Neural progenitor cell (in vitro differentiated cells): ENCODE results near the gene PRDM7. TPM values are rescaled to one million over a fixed set of nuclear protein-coding genes. Genes with fewer than 3 reads are reported as not detected.

Experiments
- DNase-seq: peaks from one replicate; pipeline ENCODE4 v3.0.0-alpha.2; 2016; ENCODE audit warnings: low spot score
- H2AFZ ChIP-seq: fragments of 200-600 bp; sonication (generic); replicated peaks from 2 replicates; pipeline ENCODE4 v1.6.1; 2016; ENCODE audit warnings: antibody characterized with exemption
- H3F3A ChIP-seq: fragments of 200-600 bp; sonication (generic); 2 replicates; pipeline ENCODE4 v1.6.1; 2016; ENCODE audit warnings: antibody characterized with exemption, low read depth
- H3K27ac ChIP-seq: fragments of 200-600 bp; sonication (generic); 2 replicates; pipeline ENCODE4 v1.5.1; 2016; ENCODE audit warnings: mild to moderate bottlenecking
- H3K27me3 ChIP-seq: fragments of 200-600 bp; sonication (generic); 2 replicates; pipeline ENCODE4 v1.6.1; 2016; ENCODE audit warnings: mild to moderate bottlenecking, moderate library complexity
- H3K36me3 ChIP-seq: fragments of 200-600 bp; sonication (generic); 2 replicates; pipeline ENCODE4 v1.5.1; 2016
- H3K4me1 ChIP-seq: fragments of 200-600 bp; sonication (generic); 2 replicates; pipeline ENCODE4 v1.6.1; 2016; ENCODE audit warnings: mixed run types
- H3K4me2 ChIP-seq: fragments of 200-600 bp; sonication (generic); 2 replicates; pipeline ENCODE4 v1.6.1; 2016
- H3K4me3 ChIP-seq: fragments of 200-600 bp; sonication (generic); 2 replicates; pipeline ENCODE4 v1.5.1; 2016
- H3K79me2 ChIP-seq: fragments of 200-600 bp; sonication (generic); 2 replicates; pipeline ENCODE4 v1.6.1; 2016; ENCODE audit warnings: low read depth
- H3K9ac ChIP-seq: fragments of 200-600 bp; sonication (generic); 2 replicates; pipeline ENCODE4 v1.6.1; 2016
- H3K9me3 ChIP-seq: fragments of 200-600 bp; sonication (generic); 2 replicates; pipeline ENCODE4 v1.5.1; 2016; ENCODE audit warnings: low read depth
- H4K20me1 ChIP-seq: fragments of 200-600 bp; sonication (generic); 2 replicates; pipeline ENCODE4 v1.6.1; 2016; ENCODE audit warnings: low read depth
- H3K27ac Mint-ChIP-seq: 3 replicates; pipeline ENCODE4 v1.8.0; 2021; ENCODE audit warnings: mixed read lengths
- H3K27me3 Mint-ChIP-seq: 2 replicates; pipeline ENCODE4 v1.8.0; 2022; ENCODE audit warnings: low read depth, mild to moderate bottlenecking, inconsistent platforms, moderate library complexity, mixed read lengths; ENCODE audit not compliant: insufficient read depth
- H3K36me3 Mint-ChIP-seq: 3 replicates; pipeline ENCODE4 v1.8.0; 2021; ENCODE audit warnings: mixed read lengths
- H3K4me1 Mint-ChIP-seq: 3 replicates; pipeline ENCODE4 v1.8.0; 2021; ENCODE audit warnings: mixed read lengths
- H3K4me3 Mint-ChIP-seq: 3 replicates; pipeline ENCODE4 v1.8.0; 2021; ENCODE audit warnings: mild to moderate bottlenecking, moderate library complexity, mixed read lengths
- H3K9me3 Mint-ChIP-seq: 3 replicates; pipeline ENCODE4 v1.8.0; 2020; ENCODE audit warnings: mixed read lengths
- CTCF ChIP-seq: fragments of 200-600 bp; sonication (generic); IDR thresholded peaks from 2 replicates; pipeline ENCODE4 v1.5.1; 2017; ENCODE audit warnings: antibody characterized with exemption, mild to moderate bottlenecking
- EZH2 ChIP-seq: fragments of 200-600 bp; sonication (generic); IDR thresholded peaks from 2 replicates; pipeline ENCODE4 v1.6.1; 2017; ENCODE audit warnings: antibody characterized with exemption, mild to moderate bottlenecking, moderate library complexity
- EZH2phosphoT487 ChIP-seq: fragments of 200-600 bp; sonication (generic); IDR thresholded peaks from 2 replicates; pipeline ENCODE4 v1.6.1; 2017; ENCODE audit warnings: antibody characterized with exemption
- total RNA-seq: library from RNA; depleted of rRNA; stranded (reverse); fragments of >200 nt; gene quantifications from 2 replicates; pipeline ENCODE4 v1.2.3, GENCODE V29; 2015; ENCODE audit warnings: low replicate concordance

The PRDM7 gene
- total RNA-seq, 1 donor from 2014 or later: not detected

- no peaks in the 10 kb centered on the region for H3K36me3 Mint-ChIP-seq
- Histone ChIP-seq H3K36me3 (no peaks in the 10 kb centered on the region), H2AFZ (no peak overlapping the region), H3K4me1 (peaks cover 17% of the 10 kb centered on the region), H3K27ac (no peak overlapping the region), H3K27me3 (peaks cover 34% of the 10 kb centered on the region), H3K4me2 (peak overlapping the region; percentile 95), H3K9me3 (no peaks in the 10 kb centered on the region), H4K20me1 (no peaks in the 10 kb centered on the region), H3K4me3 (no peak overlapping the region), H3K9ac (no peak overlapping the region), H3F3A (peaks cover 33% of the 10 kb centered on the region), H3K79me2 (peaks cover 4% of the 10 kb centered on the region)
- peaks cover 22% of the 10 kb centered on the region for H3K4me1 Mint-ChIP-seq
- H3K27me3 Mint-ChIP-seq: peaks cover 16% of the 10 kb centered on the region
- H3K9me3 Mint-ChIP-seq: no peaks in the 10 kb centered on the region
- H3K27ac Mint-ChIP-seq: no peak overlapping the region
- H3K4me3 Mint-ChIP-seq: peak overlapping the region; percentile 89
- no peak for TF ChIP-seq CTCF
- no peak for TF ChIP-seq EZH2
- TF ChIP-seq EZH2phosphoT487: no peak
- no peak for DNase-seq
These were observed 56.2 kb downstream of the PRDM7 start for GRCh38 chr16:90020838-90021382.

- Histone ChIP-seq H3K9ac (no peak overlapping the region), H3K27ac (no peak overlapping the region), H3K4me3 (peak overlapping the region; percentile 93), H3K4me1 (peaks cover 17% of the 10 kb centered on the region), H3K36me3 (no peaks in the 10 kb centered on the region), H3K79me2 (peaks cover 4% of the 10 kb centered on the region), H3F3A (peaks cover 33% of the 10 kb centered on the region), H4K20me1 (no peaks in the 10 kb centered on the region), H3K9me3 (no peaks in the 10 kb centered on the region), H2AFZ (peak overlapping the region; percentile 98), H3K4me2 (peak overlapping the region; percentile 95), H3K27me3 (peaks cover 34% of the 10 kb centered on the region)
- Mint-ChIP-seq H3K27me3 (peaks cover 21% of the 10 kb centered on the region), H3K27ac (peak overlapping the region; percentile 83), H3K36me3 (no peaks in the 10 kb centered on the region), H3K4me3 (peak overlapping the region; percentile 89), H3K9me3 (no peaks in the 10 kb centered on the region), H3K4me1 (peaks cover 22% of the 10 kb centered on the region)
- DNase-seq: no peak
- TF ChIP-seq CTCF: no peak
- TF ChIP-seq EZH2: no peak
- TF ChIP-seq EZH2phosphoT487: no peak
These were observed 56.8 kb downstream of the PRDM7 start for GRCh38 chr16:90020260-90020837.

- Histone ChIP-seq H3K9me3 (no peaks in the 10 kb centered on the region), H3F3A (peaks cover 33% of the 10 kb centered on the region), H3K9ac (no peak overlapping the region), H3K36me3 (no peaks in the 10 kb centered on the region), H3K27me3 (peaks cover 34% of the 10 kb centered on the region), H3K4me2 (peak overlapping the region; percentile 95), H3K27ac (no peak overlapping the region), H2AFZ (peak overlapping the region; percentile 98), H4K20me1 (no peaks in the 10 kb centered on the region), H3K79me2 (peaks cover 4% of the 10 kb centered on the region), H3K4me1 (peaks cover 17% of the 10 kb centered on the region), H3K4me3 (peak overlapping the region; percentile 93)
- Mint-ChIP-seq H3K4me3 (peak overlapping the region; percentile 89), H3K9me3 (no peaks in the 10 kb centered on the region), H3K27me3 (peaks cover 21% of the 10 kb centered on the region), H3K36me3 (no peaks in the 10 kb centered on the region), H3K27ac (peak overlapping the region; percentile 83), H3K4me1 (peaks cover 22% of the 10 kb centered on the region)
- DNase-seq: peak; percentile 85
- TF ChIP-seq EZH2 (no peak), EZH2phosphoT487 (peak; percentile 28), CTCF (peak; percentile 51)
These were observed 57.4 kb downstream of the PRDM7 start for GRCh38 chr16:90019543-90020259.
